H1 (cell line): ENCODE data around the gene IRAK3. TPM values are rescaled to one million over a fixed set of nuclear protein-coding genes. Genes with fewer than 3 reads are reported as not detected.

ENCODE experiments used
- CTCF ChIA-PET: fragments of 300-600 bp; sonication (Branson Sonifier 250); formaldehyde crosslinking; loops from one replicate; lab custom pipeline; 2021; ENCODE audit not compliant: partially characterized antibody; lab: Charles Lee
- POLR2A ChIA-PET: fragments of 300-600 bp; sonication (Branson Sonifier 250); formaldehyde crosslinking; loops from one replicate; lab custom pipeline; 2021; ENCODE audit warnings: inconsistent platforms; ENCODE audit not compliant: partially characterized antibody; lab: Charles Lee
- DNase-seq, 2 experiments: peaks; one replicate each; pipeline versions ENCODE4 v3.0.0 to v3.0.0-alpha.2; 2010 to 2022; ENCODE audit warnings: low spot score in 2 of 2, low read depth in 1 of 2, mixed read lengths in 1 of 2
- FAIRE-seq: peaks from 2 replicates; lab custom pipeline; 2011; peaks lifted over from hg19 to GRCh38; lab: Jason Lieb, UNC
- H2AFZ ChIP-seq: 2 replicates; pipeline ENCODE4 v1.8.1; 2012; ENCODE audit warnings: low read length, inconsistent platforms
- H2AK5ac ChIP-seq: 2 replicates; pipeline ENCODE4 v1.6.1; 2013; ENCODE audit warnings: low read depth, low read length
- H2BK120ac ChIP-seq: replicated peaks from 2 replicates; pipeline ENCODE3; 2013; ENCODE audit warnings: low read depth, low read length, inconsistent platforms
- H2BK12ac ChIP-seq: 2 replicates; pipeline ENCODE4 v1.6.1; 2013; ENCODE audit warnings: low read depth, low read length
- H2BK15ac ChIP-seq: 2 replicates; pipeline ENCODE4 v1.6.1; 2013; ENCODE audit warnings: low read length
- H2BK20ac ChIP-seq: 2 replicates; pipeline ENCODE4 v1.6.1; 2013; ENCODE audit warnings: low read length
- H2BK5ac ChIP-seq: 2 replicates; pipeline ENCODE4 v1.6.1; 2013; ENCODE audit warnings: low read depth, low read length
- H3K14ac ChIP-seq: 2 replicates; pipeline ENCODE4 v1.6.1; 2013; ENCODE audit warnings: inconsistent platforms; ENCODE audit not compliant: insufficient read length
- H3K18ac ChIP-seq: 2 replicates; pipeline ENCODE4 v1.6.1; 2013; ENCODE audit warnings: low read length; ENCODE audit errors: extremely low read depth
- H3K23ac ChIP-seq: 2 replicates; pipeline ENCODE4 v1.6.1; 2013; ENCODE audit warnings: inconsistent platforms; ENCODE audit not compliant: insufficient read length
- H3K23me2 ChIP-seq: 2 replicates; pipeline ENCODE4 v1.6.1; 2013; ENCODE audit warnings: low read depth, low read length
- H3K27ac ChIP-seq: 2 replicates; pipeline ENCODE4 v1.6.1; 2011; ENCODE audit warnings: low read depth, low read length, inconsistent platforms
- H3K27me3 ChIP-seq, 4 experiments: replicated peaks in 1 of 4; 1 replicate in 1 of 4; 2 replicates in 3 of 4; pipeline versions ENCODE4 v1.6.1 to v1.8.1; 2011 to 2013; ENCODE audit warnings: low read length in 3 of 4, mild to moderate bottlenecking in 3 of 4, inconsistent platforms in 2 of 4, mixed read lengths in 2 of 4, moderate library complexity in 1 of 4; ENCODE audit not compliant: control insufficient read depth in 3 of 4, insufficient read depth in 3 of 4; ENCODE audit errors: extremely low read depth in 1 of 4
- H3K36me3 ChIP-seq, 4 experiments: 2 replicates each; pipeline versions ENCODE4 v1.6.1 to v1.8.1; 2011 to 2013; ENCODE audit warnings: mild to moderate bottlenecking in 4 of 4, low read length in 3 of 4, moderate library complexity in 2 of 4, control low read depth in 1 of 4, inconsistent platforms in 1 of 4; ENCODE audit not compliant: insufficient read depth in 4 of 4, control insufficient read depth in 2 of 4
- H3K4ac ChIP-seq: replicated peaks from 2 replicates; pipeline ENCODE3; 2013; ENCODE audit warnings: low read length, low read depth, mixed read lengths, inconsistent platforms; ENCODE audit not compliant: insufficient read length
- H3K4me1 ChIP-seq, 4 experiments: replicated peaks in 1 of 4; 1 replicate in 1 of 4; 2 replicates in 3 of 4; pipeline versions ENCODE4 v1.6.1 to v1.8.1; 2011 to 2013; ENCODE audit warnings: low read length in 3 of 4, inconsistent platforms in 2 of 4, mixed read lengths in 1 of 4; ENCODE audit not compliant: insufficient read depth in 4 of 4, control insufficient read depth in 3 of 4
- H3K4me2 ChIP-seq, 2 experiments: 2 replicates each; pipeline versions ENCODE4 v1.6.1 to v1.8.1; 2011 to 2013; ENCODE audit warnings: low read depth in 2 of 2, low read length in 2 of 2, control low read depth in 1 of 2, inconsistent platforms in 1 of 2, mild to moderate bottlenecking in 1 of 2; ENCODE audit not compliant: insufficient read depth in 1 of 2
- H3K4me3 ChIP-seq, 4 experiments: fragments of 200-600, 300-600 bp in 1 of 4; sonication (generic), shearing (Covaris generic), sonication (Bioruptor Twin) in 1 of 4; 2 replicates each; pipeline versions ENCODE4 v1.5.1 to v1.8.1; 2011 to 2016; ENCODE audit warnings: low read length in 4 of 4, low read depth in 3 of 4, control low read depth in 2 of 4, inconsistent platforms in 2 of 4, mild to moderate bottlenecking in 2 of 4, mixed read lengths in 1 of 4, moderate library complexity in 1 of 4; ENCODE audit not compliant: insufficient read depth in 2 of 4; ENCODE audit errors: extremely low read depth in 1 of 4
- H3K56ac ChIP-seq: replicated peaks from 2 replicates; pipeline ENCODE3; 2013; ENCODE audit warnings: low read depth, mild to moderate bottlenecking, mixed read lengths, low read length, inconsistent platforms; ENCODE audit not compliant: insufficient read length
- H3K79me1 ChIP-seq: 2 replicates; pipeline ENCODE4 v1.6.1; 2013; ENCODE audit warnings: low read depth, low read length, control low read depth
- H3K79me2 ChIP-seq, 2 experiments: 2 replicates each; pipeline versions ENCODE4 v1.6.1 to v1.8.1; 2012 to 2013; ENCODE audit warnings: low read length in 2 of 2, mild to moderate bottlenecking in 2 of 2, inconsistent platforms in 1 of 2; ENCODE audit not compliant: insufficient read depth in 2 of 2, control insufficient read depth in 1 of 2
- H3K9ac ChIP-seq, 4 experiments: replicated peaks in 1 of 4; 1 replicate in 1 of 4; 2 replicates in 3 of 4; pipeline versions ENCODE4 v1.6.1 to v1.8.1; 2011 to 2013; ENCODE audit warnings: low read depth in 3 of 4, low read length in 3 of 4, control low read depth in 2 of 4, mild to moderate bottlenecking in 2 of 4, moderate library complexity in 2 of 4, inconsistent platforms in 1 of 4; ENCODE audit errors: extremely low read depth in 1 of 4
- H3K9me3 ChIP-seq, 2 experiments: 2 replicates each; pipeline versions ENCODE4 v1.6.1 to v1.8.1; 2012 to 2013; ENCODE audit warnings: mild to moderate bottlenecking in 2 of 2, moderate library complexity in 2 of 2, control low read depth in 1 of 2, inconsistent platforms in 1 of 2, low read depth in 1 of 2, low read length in 1 of 2, mixed read lengths in 1 of 2; ENCODE audit not compliant: insufficient read depth in 2 of 2
- H4K20me1 ChIP-seq, 2 experiments: replicated peaks in 1 of 2; 2 replicates each; pipeline versions ENCODE3 to v1.8.1; 2011 to 2013; ENCODE audit warnings: inconsistent platforms in 2 of 2, low read length in 2 of 2, mild to moderate bottlenecking in 1 of 2; ENCODE audit not compliant: insufficient read depth in 2 of 2, control insufficient read depth in 1 of 2
- H4K5ac ChIP-seq: 2 replicates; pipeline ENCODE4 v1.6.1; 2013; ENCODE audit warnings: low read length, low read depth, mixed read lengths, inconsistent platforms; ENCODE audit not compliant: insufficient read length
- H4K8ac ChIP-seq: 2 replicates; pipeline ENCODE4 v1.8.0; 2013; ENCODE audit warnings: mild to moderate bottlenecking, moderate library complexity, low read length, inconsistent platforms; ENCODE audit not compliant: insufficient read depth; ENCODE audit errors: extremely low read depth
- H4K91ac ChIP-seq: replicated peaks from 2 replicates; pipeline ENCODE3; 2013; ENCODE audit warnings: low read length, mixed read lengths, inconsistent platforms; ENCODE audit not compliant: insufficient read length
- CHD2 ChIP-seq: IDR thresholded peaks from 2 replicates; pipeline ENCODE4 v1.6.1; 2012; ENCODE audit warnings: low read length, improper control_type of control experiment
- WGBS, 2 experiments: shearing (Covaris generic) in 1 of 2; methylation state at CpG; one replicate each; pipeline versions ENCODE4 v1.1.6 to v1.1.7; 2013 to 2015; ENCODE audit warnings: low lambda C conversion rate in 2 of 2, mixed read lengths in 2 of 2, inconsistent platforms in 1 of 2, low coverage in 1 of 2, missing lambda C conversion rate in 1 of 2; ENCODE audit not compliant: insufficient replicate concordance in 2 of 2, insufficient coverage in 1 of 2, insufficient read length in 1 of 2; ENCODE audit errors: extremely low coverage in 1 of 2, missing lambda C conversion rate in 1 of 2; 5-methylcytosine and 5-hydroxymethylcytosine counted together
- polyA plus RNA-seq, 7 experiments: library from polyadenylated mRNA; depleted of rRNA in 3 of 7; stranded (reverse) in 5 of 7; unstranded in 2 of 7; fragments of >200 nt in 5 of 7; fragments of 200-250 nt in 2 of 7; gene quantifications; 1 replicate in 5 of 7; 2 replicates in 1 of 7; 4 replicates in 1 of 7; pipeline versions ENCODE4 v1.2.1 to v1.2.3, GENCODE V29; 2011 to 2013; ENCODE audit warnings: missing spikeins in 2 of 7, mixed read lengths in 2 of 7
- total RNA-seq: library from RNA; stranded (reverse); fragmentation: NEBNext Ultra II Directional; extraction: Animal tissue kit (Norgen Biotek cat#: 25700); gene quantifications from 2 replicates; pipeline ENCODE4 v1.2.1, GENCODE V29; 2021

Gene IRAK3
- total and polyA plus RNA-seq, 2 of the 8 experiments (the other 6 are each of a cell fraction or from before 2014, with no cell fraction given): 0.51 to 2.2 TPM

DNA sequence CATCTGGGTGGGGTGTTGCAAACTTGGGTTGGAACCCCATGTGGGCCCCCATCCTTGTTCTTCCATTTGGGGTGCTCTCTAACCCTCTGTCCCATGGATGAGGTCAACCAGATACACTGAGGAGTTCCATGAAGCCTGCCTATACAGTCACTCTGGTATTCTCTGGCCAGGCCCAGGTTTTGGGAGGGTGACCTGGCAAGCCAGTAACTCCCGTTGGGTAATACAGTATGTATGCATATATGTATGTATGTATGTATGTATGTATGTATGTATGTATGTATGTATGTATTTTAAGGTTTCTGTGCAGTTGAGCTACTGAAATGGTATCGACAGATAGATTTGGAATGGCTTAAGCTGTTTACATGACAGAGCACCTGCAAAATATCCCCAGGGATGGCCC is 100.5 kb downstream of the IRAK3 start:
- H2AK5ac ChIP-seq: no peak overlapping the region
- no peak overlapping the region for H4K91ac ChIP-seq
- no peaks in the 10 kb centered on the region for H3K79me2 ChIP-seq
- no peak overlapping the region for H2BK12ac ChIP-seq
- H3K4me3 ChIP-seq: no peak overlapping the region
- H3K56ac ChIP-seq: no peak overlapping the region
- POLR2A ChIA-PET: no interaction called here
- H3K4me2 ChIP-seq: no peak overlapping the region
- no peaks in the 10 kb centered on the region for H3K4me1 ChIP-seq
- no peaks in the 10 kb centered on the region for H3K79me1 ChIP-seq
- no peak overlapping the region for H2BK20ac ChIP-seq
- no peak overlapping the region for H3K23ac ChIP-seq
- no peak for FAIRE-seq
- CTCF ChIA-PET: no interaction called here
- H3K36me3 ChIP-seq: no peaks in the 10 kb centered on the region
- H4K20me1 ChIP-seq: no peaks in the 10 kb centered on the region
- no peak overlapping the region for H2AFZ ChIP-seq
- no peak overlapping the region for H3K18ac ChIP-seq
- H2BK15ac ChIP-seq: no peak overlapping the region
- no peak overlapping the region for H3K14ac ChIP-seq
- no peak overlapping the region for H4K8ac ChIP-seq
- no peak overlapping the region for H3K4ac ChIP-seq
- H3K27ac ChIP-seq: no peak overlapping the region
- DNase-seq: no peak
- H2BK5ac ChIP-seq: no peak overlapping the region
- H4K5ac ChIP-seq: no peak overlapping the region
- H3K27me3 ChIP-seq: no peaks in the 10 kb centered on the region
- H3K9ac ChIP-seq: no peak overlapping the region
- H2BK120ac ChIP-seq: no peak overlapping the region
- 89% methylated on average over 2 of the region's 2 CpGs; no CpG with 5 or more reads in 1 of the 2 experiments for WGBS, 2 experiments
- no peaks in the 10 kb centered on the region for H3K9me3 ChIP-seq
- no peaks in the 10 kb centered on the region for H3K23me2 ChIP-seq
- TF ChIP-seq CHD2: no peak
